Neural cell (in vitro differentiated cells): Measurements from ENCODE around the gene INAFM1. TPM values are rescaled to one million over a fixed set of nuclear protein-coding genes. Genes with fewer than 3 reads are reported as not detected.

ENCODE experiments used
- H2AFZ ChIP-seq: fragments of 200-600, 300-800 bp; sonication (generic), shearing (Covaris generic); 2 replicates; pipeline ENCODE4 v1.6.0; 2014; ENCODE audit warnings: low read depth, mild to moderate bottlenecking, antibody characterized with exemption, low read length, moderate library complexity
- H3F3A ChIP-seq: fragments of 200-600 bp; shearing (Covaris generic); 2 replicates; pipeline ENCODE4 v1.6.1; 2016; ENCODE audit warnings: mild to moderate bottlenecking, moderate library complexity, mixed read lengths, antibody characterized with exemption, low read length; ENCODE audit not compliant: insufficient read depth, poor library complexity, severe bottlenecking
- H3K27ac ChIP-seq: fragments of 200-600, 300-800 bp; sonication (generic), shearing (Covaris generic); 2 replicates; pipeline ENCODE4 v1.5.1; 2014; ENCODE audit warnings: mild to moderate bottlenecking, low read length, moderate library complexity
- H3K27me3 ChIP-seq: fragments of 300-800, 200-600 bp; sonication (generic), shearing (Covaris generic); 2 replicates; pipeline ENCODE4 v1.6.0; 2014; ENCODE audit warnings: mild to moderate bottlenecking, low read depth, low read length, moderate library complexity; ENCODE audit not compliant: insufficient read depth
- H3K36me3 ChIP-seq: fragments of 300-800, 200-600 bp; sonication (generic), shearing (Covaris generic); 2 replicates; pipeline ENCODE4 v1.5.1; 2014; ENCODE audit warnings: mild to moderate bottlenecking, antibody characterized with exemption, low read length, moderate library complexity; ENCODE audit not compliant: insufficient read depth
- H3K4me2 ChIP-seq: fragments of 300-800, 200-600 bp; sonication (generic), shearing (Covaris generic); 2 replicates; pipeline ENCODE4 v1.6.0; 2014; ENCODE audit warnings: mild to moderate bottlenecking, low read length
- H3K4me3 ChIP-seq: fragments of 300-800, 200-600 bp; sonication (generic), shearing (Covaris generic); 2 replicates; pipeline ENCODE4 v1.5.1; 2014; ENCODE audit warnings: mild to moderate bottlenecking, low read length, moderate library complexity
- H3K79me2 ChIP-seq: fragments of 200-600 bp; shearing (Covaris generic); replicated peaks from 2 replicates; pipeline ENCODE4 v1.6.0; 2014; ENCODE audit warnings: mild to moderate bottlenecking, low read length, moderate library complexity; ENCODE audit not compliant: insufficient read depth
- H3K9ac ChIP-seq: fragments of 300-800, 200-600 bp; sonication (generic), shearing (Covaris generic); 2 replicates; pipeline ENCODE4 v1.6.1; 2016; ENCODE audit warnings: mild to moderate bottlenecking, low read length, mixed read lengths
- H3K9me2 ChIP-seq: fragments of 200-600 bp; shearing (Covaris generic); 2 replicates; pipeline ENCODE4 v1.6.1; 2016; ENCODE audit warnings: mild to moderate bottlenecking, low read length, mixed read lengths; ENCODE audit not compliant: insufficient read depth
- H3K9me3 ChIP-seq: fragments of 200-600, 300-800 bp; sonication (generic), shearing (Covaris generic); 2 replicates; pipeline ENCODE4 v1.6.1; 2016; ENCODE audit warnings: mild to moderate bottlenecking, mixed run types, low read length, moderate library complexity, mixed read lengths
- H4K20me1 ChIP-seq: fragments of 200-600 bp; shearing (Covaris generic); 2 replicates; pipeline ENCODE4 v1.6.1; 2016; ENCODE audit warnings: mild to moderate bottlenecking, mixed run types; ENCODE audit not compliant: insufficient read depth
- EP300 ChIP-seq: fragments of 450-650 bp; conservative IDR thresholded peaks from 2 replicates; pipeline ENCODE4 v1.6.1; 2014; ENCODE audit warnings: antibody characterized with exemption, mild to moderate bottlenecking, moderate library complexity; ENCODE audit not compliant: poor library complexity, severe bottlenecking
- EZH2 ChIP-seq: fragments of 200-600, 300-800 bp; shearing (Covaris generic), sonication (generic); IDR thresholded peaks from 2 replicates; pipeline ENCODE4 v1.6.1; 2014; ENCODE audit warnings: antibody characterized with exemption, low read length, borderline replicate concordance, mild to moderate bottlenecking; ENCODE audit not compliant: insufficient read depth, poor library complexity, severe bottlenecking
- MXI1 ChIP-seq: fragments of 450-650 bp; conservative IDR thresholded peaks from 2 replicates; pipeline ENCODE4 v1.6.1; 2014; ENCODE audit warnings: antibody characterized with exemption, mild to moderate bottlenecking; ENCODE audit not compliant: poor library complexity, severe bottlenecking
- POLR2AphosphoS5 ChIP-seq: IDR thresholded peaks from 2 replicates; pipeline ENCODE4 v1.6.1; 2012
- RAD21 ChIP-seq: fragments of 450-650 bp; conservative IDR thresholded peaks from 2 replicates; pipeline ENCODE4 v1.6.1; 2014; ENCODE audit warnings: antibody characterized with exemption, mild to moderate bottlenecking, moderate library complexity
- SMC3 ChIP-seq: fragments of 450-650 bp; conservative IDR thresholded peaks from 2 replicates; pipeline ENCODE4 v1.6.1; 2014; ENCODE audit warnings: antibody characterized with exemption, mild to moderate bottlenecking, moderate library complexity; ENCODE audit not compliant: poor library complexity
- TAF1 ChIP-seq: IDR thresholded peaks from 2 replicates; pipeline ENCODE4 v1.6.1; 2012; ENCODE audit warnings: low read depth
- polyA minus RNA-seq: library from RNA; depleted of rRNA, polyadenylated mRNA; stranded (reverse); fragments of >200 nt; gene quantifications from 2 replicates; pipeline ENCODE4 v1.2.3, GENCODE V29; 2014
- polyA plus RNA-seq: library from polyadenylated mRNA; depleted of rRNA; stranded (reverse); fragments of >200 nt; gene quantifications from 2 replicates; pipeline ENCODE4 v1.2.3, GENCODE V29; 2014
- TF ChIP-seq, protein P1 (sequence below): IDR thresholded peaks from 2 replicates; pipeline ENCODE4 v1.6.1; 2012; ENCODE audit warnings: borderline replicate concordance
- TF ChIP-seq, protein P2 (sequence below): fragments of 450-650 bp; IDR thresholded peaks from 2 replicates; pipeline ENCODE4 v1.5.1; 2014; ENCODE audit warnings: antibody characterized with exemption, mild to moderate bottlenecking, moderate library complexity; ENCODE audit not compliant: poor library complexity, severe bottlenecking

Gene INAFM1
- 6.6 and 11.5 TPM in 2 replicates for polyA plus RNA-seq
- 3.4 and 3.7 TPM in 2 replicates for polyA minus RNA-seq

DNA sequence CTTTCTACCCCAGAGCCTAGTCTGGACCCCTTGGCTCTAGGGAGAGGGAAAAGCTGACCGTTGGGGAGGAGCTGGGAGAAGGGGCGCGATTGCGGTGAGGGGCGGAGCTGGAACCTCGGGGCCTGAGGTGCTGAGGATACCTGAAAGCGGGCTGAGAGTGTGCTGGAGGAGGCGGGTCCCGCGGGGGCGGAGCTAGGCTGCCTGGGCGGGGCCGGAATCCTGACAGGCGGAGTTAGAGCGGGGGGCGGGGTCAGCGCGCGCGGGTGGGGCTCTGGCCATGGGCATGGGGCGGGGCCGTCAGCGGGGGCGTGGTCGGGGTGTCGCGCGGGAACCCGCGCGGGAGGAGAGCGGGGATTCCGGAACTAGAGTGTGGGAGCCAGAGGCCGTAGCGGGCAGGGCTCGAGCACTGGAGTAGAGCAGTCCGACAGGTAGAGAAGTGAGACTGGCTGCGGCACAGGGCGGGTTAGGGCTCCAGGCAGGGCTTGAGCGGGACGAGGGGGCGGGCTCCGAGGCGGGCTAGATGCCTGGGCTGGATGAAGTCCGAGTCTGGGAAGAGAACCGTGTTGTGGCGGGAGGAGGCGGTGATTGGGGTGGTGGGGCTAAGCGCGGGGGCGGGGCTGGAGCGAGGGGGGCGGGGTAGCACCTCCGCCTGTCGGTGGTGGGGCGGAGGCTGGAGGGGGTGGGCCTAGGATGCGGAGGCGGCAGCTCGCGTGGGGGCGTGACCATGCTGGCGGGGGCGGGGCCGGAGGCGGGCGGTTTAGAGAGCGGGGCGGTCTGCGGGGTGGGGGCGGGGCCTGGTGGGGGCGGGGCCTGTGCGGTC, at the start of gene INAFM1:
INAFM1 (plus strand) TSS at position 815 of the 820 bp plus-strand sequence. CDS start 35 bp downstream, outside the sequence.
- Histone ChIP-seq H3K9ac (peak within 1 kb of the TSS; percentile 85), H2AFZ (peak within 1 kb of the TSS; percentile 80), H3K36me3 (no peaks in the 10 kb centered on the region)

DNA sequence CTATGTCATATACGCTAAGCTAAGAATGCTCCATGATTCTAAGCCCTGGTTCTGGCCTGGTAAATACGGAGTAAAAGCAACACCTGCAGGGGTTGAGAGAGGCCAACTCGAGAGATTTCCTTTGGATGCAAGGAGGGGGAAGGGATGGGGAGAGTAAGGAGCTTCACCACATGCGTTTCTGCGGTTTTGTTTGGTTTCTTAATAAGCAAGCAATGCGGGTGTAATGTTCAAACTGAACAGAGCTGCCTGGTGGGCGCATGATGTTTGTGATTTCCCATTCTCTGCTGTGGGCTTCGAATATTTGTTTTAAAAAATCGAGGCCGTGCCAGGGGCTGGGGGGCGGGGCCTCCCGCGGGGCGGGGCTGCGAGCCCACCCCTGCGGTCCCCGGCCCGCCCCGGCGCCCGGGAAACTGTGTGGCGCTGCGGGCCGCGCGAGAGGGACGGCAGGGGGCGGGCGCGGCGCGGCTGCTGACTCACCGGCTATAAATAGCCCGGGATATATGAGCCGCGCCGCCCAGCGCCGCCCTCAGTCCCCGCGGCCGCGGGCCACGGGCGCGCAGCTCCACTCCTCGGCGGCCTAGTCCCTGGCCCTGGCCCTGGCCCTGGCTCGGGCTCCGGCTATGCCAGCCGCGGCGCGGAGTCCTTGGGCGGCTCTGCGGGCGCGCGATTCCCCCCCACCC, 48.8 kb upstream of the INAFM1 start:
- no peak for TF ChIP-seq RAD21
- TF ChIP-seq, protein P1, sequence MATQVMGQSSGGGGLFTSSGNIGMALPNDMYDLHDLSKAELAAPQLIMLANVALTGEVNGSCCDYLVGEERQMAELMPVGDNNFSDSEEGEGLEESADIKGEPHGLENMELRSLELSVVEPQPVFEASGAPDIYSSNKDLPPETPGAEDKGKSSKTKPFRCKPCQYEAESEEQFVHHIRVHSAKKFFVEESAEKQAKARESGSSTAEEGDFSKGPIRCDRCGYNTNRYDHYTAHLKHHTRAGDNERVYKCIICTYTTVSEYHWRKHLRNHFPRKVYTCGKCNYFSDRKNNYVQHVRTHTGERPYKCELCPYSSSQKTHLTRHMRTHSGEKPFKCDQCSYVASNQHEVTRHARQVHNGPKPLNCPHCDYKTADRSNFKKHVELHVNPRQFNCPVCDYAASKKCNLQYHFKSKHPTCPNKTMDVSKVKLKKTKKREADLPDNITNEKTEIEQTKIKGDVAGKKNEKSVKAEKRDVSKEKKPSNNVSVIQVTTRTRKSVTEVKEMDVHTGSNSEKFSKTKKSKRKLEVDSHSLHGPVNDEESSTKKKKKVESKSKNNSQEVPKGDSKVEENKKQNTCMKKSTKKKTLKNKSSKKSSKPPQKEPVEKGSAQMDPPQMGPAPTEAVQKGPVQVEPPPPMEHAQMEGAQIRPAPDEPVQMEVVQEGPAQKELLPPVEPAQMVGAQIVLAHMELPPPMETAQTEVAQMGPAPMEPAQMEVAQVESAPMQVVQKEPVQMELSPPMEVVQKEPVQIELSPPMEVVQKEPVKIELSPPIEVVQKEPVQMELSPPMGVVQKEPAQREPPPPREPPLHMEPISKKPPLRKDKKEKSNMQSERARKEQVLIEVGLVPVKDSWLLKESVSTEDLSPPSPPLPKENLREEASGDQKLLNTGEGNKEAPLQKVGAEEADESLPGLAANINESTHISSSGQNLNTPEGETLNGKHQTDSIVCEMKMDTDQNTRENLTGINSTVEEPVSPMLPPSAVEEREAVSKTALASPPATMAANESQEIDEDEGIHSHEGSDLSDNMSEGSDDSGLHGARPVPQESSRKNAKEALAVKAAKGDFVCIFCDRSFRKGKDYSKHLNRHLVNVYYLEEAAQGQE: peak; percentile 58
- peak; percentile 44 for TF ChIP-seq EP300
- TF ChIP-seq, protein P2, sequence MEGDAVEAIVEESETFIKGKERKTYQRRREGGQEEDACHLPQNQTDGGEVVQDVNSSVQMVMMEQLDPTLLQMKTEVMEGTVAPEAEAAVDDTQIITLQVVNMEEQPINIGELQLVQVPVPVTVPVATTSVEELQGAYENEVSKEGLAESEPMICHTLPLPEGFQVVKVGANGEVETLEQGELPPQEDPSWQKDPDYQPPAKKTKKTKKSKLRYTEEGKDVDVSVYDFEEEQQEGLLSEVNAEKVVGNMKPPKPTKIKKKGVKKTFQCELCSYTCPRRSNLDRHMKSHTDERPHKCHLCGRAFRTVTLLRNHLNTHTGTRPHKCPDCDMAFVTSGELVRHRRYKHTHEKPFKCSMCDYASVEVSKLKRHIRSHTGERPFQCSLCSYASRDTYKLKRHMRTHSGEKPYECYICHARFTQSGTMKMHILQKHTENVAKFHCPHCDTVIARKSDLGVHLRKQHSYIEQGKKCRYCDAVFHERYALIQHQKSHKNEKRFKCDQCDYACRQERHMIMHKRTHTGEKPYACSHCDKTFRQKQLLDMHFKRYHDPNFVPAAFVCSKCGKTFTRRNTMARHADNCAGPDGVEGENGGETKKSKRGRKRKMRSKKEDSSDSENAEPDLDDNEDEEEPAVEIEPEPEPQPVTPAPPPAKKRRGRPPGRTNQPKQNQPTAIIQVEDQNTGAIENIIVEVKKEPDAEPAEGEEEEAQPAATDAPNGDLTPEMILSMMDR: peak; percentile 56
- TF ChIP-seq POLR2AphosphoS5: peak; percentile 95
- no peak for TF ChIP-seq TAF1
- TF ChIP-seq MXI1: no peak
- TF ChIP-seq SMC3: no peak
- TF ChIP-seq EZH2: no peak
- Histone ChIP-seq H3K36me3 (no peaks in the 10 kb centered on the region), H2AFZ (peak overlapping the region; percentile 34), H3K4me2 (peak overlapping the region; percentile 68), H3F3A (no peaks in the 10 kb centered on the region), H3K79me2 (no peaks in the 10 kb centered on the region), H3K27ac (peak overlapping the region; percentile 78), H3K9ac (peak overlapping the region; percentile 84), H3K27me3 (no peaks in the 10 kb centered on the region), H4K20me1 (no peaks in the 10 kb centered on the region), H3K9me2 (no peaks in the 10 kb centered on the region), H3K9me3 (no peaks in the 10 kb centered on the region), H3K4me3 (peak overlapping the region; percentile 67)

More for the DNA sequence above, at the start of gene INAFM1:
- Histone ChIP-seq H3K79me2 (no peaks in the 10 kb centered on the region), H3F3A (no peaks in the 10 kb centered on the region), H3K4me2 (peak within 1 kb of the TSS; percentile 88), H3K9me2 (no peaks in the 10 kb centered on the region), H3K4me3 (peak within 1 kb of the TSS; percentile 77), H3K27me3 (no peaks in the 10 kb centered on the region), H3K27ac (peak within 1 kb of the TSS; percentile 92), H3K9me3 (no peaks in the 10 kb centered on the region), H4K20me1 (no peaks in the 10 kb centered on the region)
- TF ChIP-seq MXI1: peak; percentile 6
- TF ChIP-seq, protein P1: peak; percentile 7
- peak; percentile 74 for TF ChIP-seq POLR2AphosphoS5
- peak; percentile 71 for TF ChIP-seq TAF1
- TF ChIP-seq EP300: no peak
